Memory B cell (primary cell): ENCODE measurements around the gene TENM3.

Source experiments
- ATAC-seq: fragments of 150-1000 bp; cut with Tn5 transposase; 2 replicates; pipeline ENCODE4 v1.10.0; 2021; ENCODE audit warnings: low read depth, mild to moderate bottlenecking, moderate library complexity
- DNase-seq, 2 donors: peaks; one replicate each; pipeline ENCODE4 v3.0.0; 2022; ENCODE audit warnings: low spot score in 2 of 2
- H3K27ac Mint-ChIP-seq: one replicate; pipeline ENCODE4 v1.8.0; 2022; ENCODE audit warnings: mild to moderate bottlenecking, moderate library complexity, mixed read lengths
- H3K27me3 Mint-ChIP-seq: one replicate; pipeline ENCODE4 v1.8.0; 2022; ENCODE audit warnings: mixed read lengths
- H3K36me3 Mint-ChIP-seq: one replicate; pipeline ENCODE4 v1.8.0; 2022; ENCODE audit warnings: mild to moderate bottlenecking, mixed read lengths
- H3K4me1 Mint-ChIP-seq: one replicate; pipeline ENCODE4 v1.8.0; 2022; ENCODE audit warnings: mixed read lengths
- H3K4me3 Mint-ChIP-seq: one replicate; pipeline ENCODE4 v1.8.0; 2022; ENCODE audit warnings: mild to moderate bottlenecking, moderate library complexity, mixed read lengths
- H3K9me3 Mint-ChIP-seq: one replicate; pipeline ENCODE4 v1.8.0; 2022; ENCODE audit warnings: mixed read lengths

Gene TENM3

DNA sequence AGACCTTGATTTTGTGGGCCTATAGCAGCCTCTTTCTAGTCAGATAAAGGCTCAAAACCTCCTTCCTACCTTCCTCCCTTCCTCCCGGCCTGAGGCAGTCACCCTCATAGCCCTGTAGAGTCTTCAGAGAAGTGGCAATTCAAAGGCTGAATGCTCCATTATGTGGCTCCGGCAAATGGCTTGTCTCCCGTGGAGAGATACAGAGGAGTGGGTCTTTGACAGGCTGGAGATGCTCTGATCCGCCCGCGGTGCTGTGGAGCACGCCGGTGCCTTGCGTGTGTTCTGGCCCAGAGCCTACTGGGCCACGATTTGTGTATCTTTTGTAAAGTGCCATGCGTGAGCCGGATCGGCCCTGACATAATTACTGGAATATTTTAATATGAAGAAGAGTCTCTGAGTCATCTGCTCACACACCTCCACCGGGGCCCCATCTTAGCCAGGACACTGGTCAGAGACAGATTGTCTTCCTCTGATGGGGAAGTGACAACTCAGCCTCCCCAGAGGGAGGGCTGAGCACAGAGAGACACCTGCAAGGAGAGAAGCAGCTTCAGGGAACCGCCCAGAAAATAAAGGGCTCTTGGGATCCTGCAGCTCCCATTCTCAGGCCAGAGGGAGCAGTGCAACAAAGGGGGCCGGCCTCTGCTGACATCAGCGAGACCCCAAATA, 585.3 kb downstream of the TENM3 start:
- Mint-ChIP-seq H3K36me3 (peaks cover 2% of the 10 kb centered on the region), H3K27me3 (peaks cover 19% of the 10 kb centered on the region), H3K27ac (no peak overlapping the region)

DNA sequence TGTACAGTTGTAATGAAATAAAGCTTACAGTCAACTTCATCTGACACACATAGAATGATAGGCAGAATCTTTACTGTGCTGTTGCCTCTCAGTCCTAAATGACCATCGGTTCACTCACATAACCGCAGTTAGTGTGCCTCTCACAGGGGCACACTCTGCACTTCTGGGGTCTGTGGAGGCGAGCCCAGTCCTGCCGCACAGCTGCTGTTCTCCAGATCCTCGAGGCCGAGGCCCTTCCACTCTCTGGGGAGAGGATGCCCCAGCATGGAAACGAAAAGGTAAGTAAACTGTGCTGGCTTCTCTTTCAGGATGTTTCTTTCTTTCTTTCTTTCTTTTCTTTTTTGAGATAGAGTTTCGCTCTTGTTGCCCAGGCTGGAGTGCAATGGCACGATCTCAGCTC, 586.0 kb downstream of the TENM3 start:
- ATAC-seq (no peak), DNase-seq (no peak)
- H3K27me3 Mint-ChIP-seq: peaks cover 19% of the 10 kb centered on the region
- no peaks in the 10 kb centered on the region for H3K4me1 Mint-ChIP-seq
- peaks cover 2% of the 10 kb centered on the region for H3K9me3 Mint-ChIP-seq
- H3K27ac Mint-ChIP-seq: no peak overlapping the region
- H3K4me3 Mint-ChIP-seq: no peak overlapping the region
- peaks cover 2% of the 10 kb centered on the region for H3K36me3 Mint-ChIP-seq

More for the DNA sequence above, 585.3 kb downstream of the TENM3 start:
- H3K4me1 Mint-ChIP-seq: no peaks in the 10 kb centered on the region
- ATAC-seq (no peak), DNase-seq (no peak)
- peaks cover 2% of the 10 kb centered on the region for H3K9me3 Mint-ChIP-seq
- H3K4me3 Mint-ChIP-seq: no peak overlapping the region

DNA sequence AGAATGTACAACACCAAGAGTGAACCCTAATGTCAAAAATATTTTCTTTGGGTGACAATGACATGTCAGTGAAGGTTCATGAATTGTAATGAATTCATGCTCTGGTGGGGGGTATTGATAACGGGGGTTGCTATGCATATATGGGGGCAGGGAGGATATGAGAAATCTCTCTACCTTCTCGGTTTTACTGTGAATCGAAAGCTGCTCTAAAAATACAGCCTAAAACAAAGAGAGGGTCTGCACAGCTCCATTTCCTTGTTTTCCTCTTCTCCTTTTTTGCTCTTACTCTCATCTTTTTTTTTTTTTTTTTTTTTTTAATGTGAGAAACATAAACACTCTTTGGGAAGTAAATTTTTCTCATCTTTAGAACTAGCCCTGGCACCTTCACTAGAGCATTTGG, 588.2 kb downstream of the TENM3 start:
- Mint-ChIP-seq H3K36me3 (peaks cover 2% of the 10 kb centered on the region), H3K4me1 (no peaks in the 10 kb centered on the region), H3K9me3 (peaks cover 2% of the 10 kb centered on the region), H3K27ac (no peak overlapping the region), H3K4me3 (no peak overlapping the region), H3K27me3 (peaks cover 18% of the 10 kb centered on the region)
- no peak for DNase-seq
- ATAC-seq: no peak

DNA sequence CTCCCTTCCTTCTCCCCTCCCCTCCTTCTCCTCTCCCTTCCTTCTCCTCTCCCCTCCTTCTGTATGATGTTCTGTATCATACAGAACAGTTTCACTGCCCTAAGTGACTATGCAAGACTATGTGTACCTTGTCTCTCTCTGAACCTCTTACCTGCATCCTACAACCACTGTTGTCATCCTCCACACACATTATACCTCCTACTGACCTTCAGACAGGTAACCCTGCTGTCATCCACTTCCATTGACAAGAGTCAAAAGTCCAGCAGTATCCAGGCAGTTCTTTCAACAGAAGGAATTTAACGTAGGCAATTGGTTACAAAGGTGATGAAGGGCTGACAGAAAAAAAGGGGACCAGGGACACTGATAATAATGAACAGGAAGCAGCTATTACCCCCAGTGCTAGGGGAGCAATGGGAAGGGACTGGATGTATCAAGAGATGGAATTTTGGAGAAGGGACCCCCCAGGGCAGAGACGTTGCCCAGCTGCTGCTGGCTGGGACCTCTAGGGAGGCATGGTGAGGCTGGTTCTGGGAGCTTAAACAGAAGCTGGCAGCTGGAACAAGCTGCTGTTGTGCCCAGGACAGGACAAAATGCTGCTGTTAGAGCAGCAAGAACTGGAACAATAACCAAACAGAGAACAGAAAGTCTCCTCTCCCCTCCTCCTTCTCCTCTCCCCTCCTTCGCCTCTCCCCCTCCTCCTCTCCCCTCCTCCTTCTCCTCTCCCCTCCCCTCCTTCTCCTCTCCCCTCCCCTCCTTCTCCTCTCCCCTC, 589.3 kb downstream of the TENM3 start:
- no peak overlapping the region for H3K27ac Mint-ChIP-seq
- no peak for ATAC-seq

DNA sequence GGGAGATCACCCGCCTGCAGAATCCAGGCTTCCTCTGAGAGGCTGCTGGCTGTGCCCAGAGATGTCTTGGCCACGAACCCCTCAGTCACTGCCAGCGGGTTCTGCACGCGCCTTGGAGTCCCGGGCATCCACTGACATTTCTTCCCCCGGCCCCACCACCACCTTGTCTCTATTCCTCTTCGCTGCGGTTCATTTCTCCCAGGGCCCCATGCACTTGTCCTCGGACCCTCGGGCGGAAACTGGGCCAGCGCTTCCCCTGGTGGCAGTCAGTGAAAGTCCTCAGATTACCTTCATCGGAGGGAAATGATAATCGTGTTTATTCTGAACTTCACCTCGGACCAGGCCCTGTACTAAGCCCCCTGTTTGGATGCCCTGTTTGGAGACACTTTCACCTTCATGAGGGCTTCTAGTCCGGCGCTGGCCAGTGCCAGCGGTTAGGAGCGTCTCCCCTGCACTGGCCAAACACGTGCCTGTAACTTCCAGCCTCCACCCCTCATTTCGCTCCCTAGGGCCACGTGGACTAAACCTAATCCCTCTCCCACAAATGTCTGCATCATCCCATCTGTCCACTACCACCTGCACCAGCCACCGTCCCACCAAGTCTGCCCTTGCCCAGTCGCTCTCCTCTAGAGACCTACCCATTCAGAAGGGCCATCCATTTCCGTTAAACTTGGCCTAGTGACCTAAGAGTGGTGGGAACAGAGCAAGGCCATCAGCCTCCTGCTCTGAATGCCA, 592.0 kb downstream of the TENM3 start:
- DNase-seq: no peak
- Mint-ChIP-seq H3K4me3 (no peak overlapping the region), H3K36me3 (peaks cover 2% of the 10 kb centered on the region), H3K27me3 (peaks cover 22% of the 10 kb centered on the region), H3K9me3 (peaks cover 2% of the 10 kb centered on the region), H3K4me1 (no peaks in the 10 kb centered on the region), H3K27ac (no peak overlapping the region)
- ATAC-seq: no peak

More for the DNA sequence above, 589.3 kb downstream of the TENM3 start:
- Mint-ChIP-seq H3K36me3 (peaks cover 2% of the 10 kb centered on the region), H3K9me3 (peaks cover 2% of the 10 kb centered on the region), H3K27me3 (peaks cover 19% of the 10 kb centered on the region), H3K4me3 (no peak overlapping the region), H3K4me1 (no peaks in the 10 kb centered on the region)
- no peak for DNase-seq

DNA sequence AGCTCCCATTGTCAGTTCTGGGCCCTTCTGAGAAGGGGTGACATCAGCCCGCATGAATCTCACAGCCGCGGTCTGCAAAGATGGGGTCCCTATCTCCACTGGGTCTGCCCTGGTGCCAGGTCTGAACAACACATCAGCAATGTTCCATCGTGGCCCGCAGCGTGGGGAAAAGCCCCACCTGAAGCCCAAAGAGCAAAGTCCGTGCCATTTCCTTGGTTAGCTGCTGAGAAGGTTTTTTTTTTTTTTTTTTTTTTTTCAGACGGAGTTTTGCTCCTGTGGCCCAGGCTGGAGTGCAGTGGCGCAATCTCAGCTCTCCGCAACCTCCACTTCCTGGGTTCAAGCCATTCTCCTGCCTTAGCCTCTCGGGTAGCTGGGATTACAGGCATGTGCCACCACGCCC, 594.6 kb downstream of the TENM3 start:
- H3K4me1 Mint-ChIP-seq: no peaks in the 10 kb centered on the region
- H3K27me3 Mint-ChIP-seq: peaks cover 17% of the 10 kb centered on the region
- no peak overlapping the region for H3K4me3 Mint-ChIP-seq
- no peak overlapping the region for H3K27ac Mint-ChIP-seq
- no peaks in the 10 kb centered on the region for H3K36me3 Mint-ChIP-seq
- ATAC-seq: no peak
- no peak for DNase-seq
- H3K9me3 Mint-ChIP-seq: no peaks in the 10 kb centered on the region

DNA sequence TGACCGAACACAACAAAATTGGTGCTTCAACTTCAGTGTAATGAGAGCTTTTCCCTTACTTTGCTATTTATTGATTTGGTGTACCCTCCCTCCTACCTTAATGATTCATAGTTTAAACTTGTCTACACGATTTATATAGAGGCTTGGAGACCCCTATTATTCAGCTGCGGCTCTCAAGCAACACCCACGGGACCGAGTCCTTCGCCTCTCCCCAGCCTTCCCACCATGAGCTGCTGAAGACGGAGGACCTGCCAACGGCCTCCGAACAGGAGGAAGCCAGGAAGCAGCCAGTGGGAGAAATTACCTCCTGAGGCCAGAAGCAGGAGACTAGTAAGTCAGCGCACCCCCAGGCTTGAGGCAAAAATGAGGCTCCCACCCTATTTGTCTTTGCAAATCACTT, 595.3 kb downstream of the TENM3 start:
- Mint-ChIP-seq H3K27me3 (peaks cover 17% of the 10 kb centered on the region), H3K4me1 (no peaks in the 10 kb centered on the region), H3K9me3 (no peaks in the 10 kb centered on the region), H3K4me3 (no peak overlapping the region), H3K27ac (no peak overlapping the region), H3K36me3 (no peaks in the 10 kb centered on the region)
- ATAC-seq (no peak), DNase-seq (no peak)

DNA sequence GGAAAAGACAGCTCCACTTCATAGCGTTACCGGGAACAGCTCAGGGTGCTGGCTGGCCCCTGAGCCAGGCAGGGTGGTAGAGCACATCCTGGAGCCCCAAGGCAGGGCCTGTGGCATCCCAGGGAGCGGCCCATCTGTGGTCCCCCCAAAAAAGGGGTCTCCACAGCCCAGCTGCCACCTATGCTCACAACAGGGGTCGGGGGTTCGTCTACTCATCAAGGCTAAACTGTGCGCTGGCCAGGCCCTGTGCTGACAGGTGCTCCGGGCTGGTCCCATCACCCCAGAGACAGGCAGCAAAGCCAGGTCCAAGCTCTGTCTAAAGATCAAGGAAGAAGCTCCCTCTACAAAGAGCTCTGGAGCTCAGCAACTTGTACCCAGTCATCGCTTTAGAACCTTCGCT, 596.1 kb downstream of the TENM3 start:
- H3K4me1 Mint-ChIP-seq: no peaks in the 10 kb centered on the region
- H3K27ac Mint-ChIP-seq: no peak overlapping the region
- H3K36me3 Mint-ChIP-seq: no peaks in the 10 kb centered on the region
- H3K27me3 Mint-ChIP-seq: peaks cover 20% of the 10 kb centered on the region
- no peaks in the 10 kb centered on the region for H3K9me3 Mint-ChIP-seq
- no peak overlapping the region for H3K4me3 Mint-ChIP-seq
- no peak for DNase-seq
- ATAC-seq: no peak

DNA sequence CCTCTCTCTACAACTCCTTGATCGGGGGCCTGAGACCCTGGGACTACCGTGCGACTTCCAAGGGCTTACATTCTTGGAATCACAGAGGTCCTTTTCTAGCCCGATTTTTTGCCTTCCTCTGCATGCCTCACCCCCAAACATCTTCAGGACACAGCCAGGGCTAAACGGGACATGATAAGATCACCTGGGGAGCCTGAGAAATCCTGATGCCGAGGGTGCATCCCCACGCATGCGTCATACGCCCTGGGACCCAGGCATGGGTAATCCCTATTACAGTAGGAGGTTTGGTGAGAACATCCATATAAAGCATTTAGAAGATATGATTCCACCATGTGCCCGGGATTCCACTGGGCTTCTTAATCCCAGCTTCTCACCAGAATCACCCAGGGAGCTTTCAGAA, 596.9 kb downstream of the TENM3 start:
- ATAC-seq: no peak
- Mint-ChIP-seq H3K4me1 (no peaks in the 10 kb centered on the region), H3K9me3 (no peaks in the 10 kb centered on the region), H3K27ac (no peak overlapping the region), H3K36me3 (no peaks in the 10 kb centered on the region), H3K4me3 (no peak overlapping the region), H3K27me3 (peaks cover 20% of the 10 kb centered on the region)
- DNase-seq: no peak

DNA sequence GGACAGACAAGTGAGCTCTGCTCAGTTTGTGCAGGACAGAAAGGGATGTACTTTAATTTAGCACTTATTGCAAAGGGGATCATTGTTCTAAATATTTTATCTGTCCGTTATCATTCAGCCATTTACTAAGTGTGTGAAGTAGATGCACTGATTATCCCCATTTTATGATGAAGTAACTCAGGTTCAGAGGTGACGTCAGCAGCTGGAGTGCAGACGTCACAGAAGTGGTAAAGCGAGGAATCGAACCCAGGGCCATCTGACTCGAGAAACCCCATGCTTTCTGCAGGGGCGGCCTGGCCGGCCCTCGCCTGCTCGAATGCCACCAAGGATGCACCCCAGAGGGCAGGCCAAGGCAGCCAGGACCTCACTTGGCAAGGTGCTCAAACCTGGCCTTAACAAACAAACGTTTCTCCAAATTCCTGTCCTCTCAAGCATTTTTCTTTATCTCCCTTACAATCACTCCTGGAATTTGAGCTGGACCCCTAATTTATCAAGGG, 599.0 kb downstream of the TENM3 start:
- H3K36me3 Mint-ChIP-seq: no peaks in the 10 kb centered on the region

DNA sequence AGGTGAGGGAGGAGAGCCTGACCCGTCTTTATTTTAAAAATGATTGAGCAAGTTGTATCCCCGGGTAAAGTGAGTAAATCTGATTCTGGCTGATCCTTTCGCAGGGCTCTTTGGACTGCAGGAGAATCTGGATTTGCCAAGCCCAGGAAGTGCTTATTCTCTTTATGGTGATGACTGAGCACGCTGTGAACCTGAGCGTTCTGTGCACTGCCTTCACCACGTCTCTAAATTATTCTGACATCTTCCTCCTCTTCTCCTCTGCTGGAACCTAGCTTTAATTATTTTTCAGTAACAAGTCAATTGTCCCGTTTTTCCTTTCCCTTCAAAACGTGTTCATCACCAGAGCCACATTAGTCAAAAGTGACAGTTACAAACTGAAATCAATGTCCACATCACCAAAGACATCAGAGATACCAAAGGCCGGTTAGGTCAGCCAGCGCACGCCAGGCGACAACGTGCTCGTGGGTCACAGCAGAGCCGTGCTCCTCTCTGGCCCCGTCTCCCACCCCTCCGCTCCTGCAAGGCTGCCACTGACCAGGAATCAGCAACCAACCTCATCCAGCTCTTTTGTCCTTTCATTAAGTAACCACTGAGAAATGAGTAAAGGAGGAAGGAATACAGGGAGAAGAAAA, 599.7 kb downstream of the TENM3 start:
- Mint-ChIP-seq H3K36me3 (no peaks in the 10 kb centered on the region), H3K27ac (no peak overlapping the region), H3K9me3 (no peaks in the 10 kb centered on the region), H3K27me3 (peaks cover 9% of the 10 kb centered on the region), H3K4me1 (no peaks in the 10 kb centered on the region), H3K4me3 (no peak overlapping the region)
- no peak for DNase-seq
- no peak for ATAC-seq

More for the DNA sequence above, 599.0 kb downstream of the TENM3 start:
- no peak overlapping the region for H3K27ac Mint-ChIP-seq
- DNase-seq (no peak), ATAC-seq (no peak)
- no peaks in the 10 kb centered on the region for H3K9me3 Mint-ChIP-seq
- no peaks in the 10 kb centered on the region for H3K4me1 Mint-ChIP-seq
- H3K4me3 Mint-ChIP-seq: no peak overlapping the region
- H3K27me3 Mint-ChIP-seq: peaks cover 13% of the 10 kb centered on the region

DNA sequence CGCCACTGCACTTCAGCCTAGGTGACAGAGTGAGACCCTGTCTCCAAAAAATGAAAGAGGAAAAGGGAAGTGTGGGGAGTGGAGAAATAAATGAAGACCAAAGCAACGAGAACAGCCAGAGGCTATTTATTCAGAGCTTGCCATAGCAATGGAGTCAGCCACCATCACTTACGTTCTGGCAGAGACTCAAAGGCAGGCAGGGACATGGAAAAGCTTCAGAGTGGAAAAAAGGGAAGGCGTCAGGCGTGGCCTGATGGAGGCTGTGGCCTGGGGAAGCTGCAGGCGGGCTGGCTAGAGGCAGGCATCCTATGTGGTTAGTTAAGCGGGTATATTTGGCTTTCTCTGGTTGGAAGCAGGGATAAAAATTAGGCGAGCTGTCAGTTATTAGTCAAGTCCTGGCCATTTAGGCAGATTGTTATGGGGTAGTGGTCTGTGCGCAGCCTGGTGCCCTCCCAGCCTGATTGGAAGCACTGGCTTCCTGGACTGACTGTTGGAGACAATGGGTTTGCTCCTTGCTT, 600.7 kb downstream of the TENM3 start:
- Mint-ChIP-seq H3K27me3 (peaks cover 9% of the 10 kb centered on the region), H3K27ac (no peak overlapping the region), H3K36me3 (no peaks in the 10 kb centered on the region), H3K9me3 (no peaks in the 10 kb centered on the region), H3K4me3 (no peak overlapping the region), H3K4me1 (no peaks in the 10 kb centered on the region)
- ATAC-seq (no peak), DNase-seq (no peak)

DNA sequence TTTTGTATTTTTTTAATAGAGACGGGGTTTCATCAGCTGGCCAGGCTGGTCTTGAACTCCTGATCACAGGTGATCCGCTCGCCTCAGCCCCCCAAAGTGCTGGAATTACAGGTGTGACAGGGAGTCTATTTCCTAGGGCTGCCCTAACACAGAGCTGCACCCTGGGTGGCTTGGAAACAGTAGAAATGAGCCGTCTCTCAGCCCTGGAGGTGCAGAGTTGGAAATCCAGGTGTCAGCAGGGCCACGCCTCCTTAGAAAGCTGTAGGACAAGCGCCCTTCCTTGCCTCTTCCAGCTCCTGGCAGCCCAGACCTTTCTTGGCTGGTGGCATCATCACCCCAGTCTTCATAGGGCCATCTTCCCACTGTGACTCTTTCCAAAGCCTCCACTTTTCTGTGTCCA, 602.4 kb downstream of the TENM3 start:
- Mint-ChIP-seq H3K27me3 (peaks cover 8% of the 10 kb centered on the region), H3K36me3 (no peaks in the 10 kb centered on the region), H3K27ac (no peak overlapping the region), H3K4me1 (no peaks in the 10 kb centered on the region), H3K4me3 (no peak overlapping the region), H3K9me3 (no peaks in the 10 kb centered on the region)
- no peak for DNase-seq
- ATAC-seq: no peak

DNA sequence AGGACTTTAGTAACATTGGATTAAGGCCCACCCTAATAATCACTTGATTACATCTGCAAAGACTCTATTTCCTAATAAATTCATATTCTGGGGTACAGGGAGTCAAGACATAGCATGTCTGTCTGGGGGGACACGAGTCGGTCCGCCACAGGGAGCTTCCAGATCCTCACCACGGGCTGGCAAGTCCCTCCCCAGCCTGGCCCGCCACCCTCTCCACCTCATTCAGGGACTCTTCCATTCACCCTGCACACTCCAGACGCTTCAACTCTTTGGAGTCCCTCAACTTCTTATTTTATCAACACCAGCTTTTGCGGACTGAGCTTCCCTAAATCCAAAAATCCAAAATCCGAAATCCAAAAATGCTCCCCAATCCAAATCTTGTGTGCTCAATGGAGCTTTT, 602.8 kb downstream of the TENM3 start:
- H3K27me3 Mint-ChIP-seq: peaks cover 8% of the 10 kb centered on the region

More for the DNA sequence above, 602.8 kb downstream of the TENM3 start:
- H3K4me3 Mint-ChIP-seq: no peak overlapping the region
- H3K4me1 Mint-ChIP-seq: no peaks in the 10 kb centered on the region
- no peaks in the 10 kb centered on the region for H3K9me3 Mint-ChIP-seq
- ATAC-seq (no peak), DNase-seq (no peak)
- no peak overlapping the region for H3K27ac Mint-ChIP-seq
- H3K36me3 Mint-ChIP-seq: no peaks in the 10 kb centered on the region
